Immature natural killer cell (primary cell): ENCODE results near the gene PIK3CA. TPM values are rescaled to one million over a fixed set of nuclear protein-coding genes. Genes with fewer than 3 reads are reported as not detected.
"Not testable (repeated sequence)": the region's sequence is repeated elsewhere in the genome, so short reads cannot be mapped to it uniquely, and the experiment has no call there.

Source experiments
- DNase-seq, 3 donors: peaks; one replicate each; pipeline ENCODE4 v3.0.0; 2022; ENCODE audit warnings: mixed read lengths in 1 of 3
- H3K27ac Mint-ChIP-seq, 6 donors: one replicate each; pipeline ENCODE4 v1.8.0; 2020; ENCODE audit warnings: mixed read lengths in 6 of 6, mild to moderate bottlenecking in 5 of 6, inconsistent platforms in 4 of 6, moderate library complexity in 3 of 6
- H3K27me3 Mint-ChIP-seq, 3 donors: one replicate each; pipeline ENCODE4 v1.8.0; 2020 to 2021; ENCODE audit warnings: low read depth in 3 of 3, mild to moderate bottlenecking in 3 of 3, mixed read lengths in 3 of 3, moderate library complexity in 3 of 3, inconsistent platforms in 1 of 3
- H3K36me3 Mint-ChIP-seq, 3 donors: one replicate each; pipeline ENCODE4 v1.8.0; 2020; ENCODE audit warnings: mixed read lengths in 3 of 3, inconsistent platforms in 2 of 3, mild to moderate bottlenecking in 2 of 3
- H3K4me1 Mint-ChIP-seq, 2 donors: one replicate each; pipeline ENCODE4 v1.8.0; 2020; ENCODE audit warnings: inconsistent platforms in 2 of 2, mild to moderate bottlenecking in 2 of 2, mixed read lengths in 2 of 2, moderate library complexity in 1 of 2
- H3K4me3 Mint-ChIP-seq, 5 donors: one replicate each; pipeline ENCODE4 v1.8.0; 2020; ENCODE audit warnings: mild to moderate bottlenecking in 5 of 5, mixed read lengths in 5 of 5, inconsistent platforms in 3 of 5, moderate library complexity in 3 of 5
- H3K9me3 Mint-ChIP-seq, 6 donors: one replicate each; pipeline ENCODE4 v1.8.0; 2020; ENCODE audit warnings: mild to moderate bottlenecking in 6 of 6, mixed read lengths in 6 of 6, inconsistent platforms in 4 of 6, moderate library complexity in 3 of 6
- polyA plus RNA-seq, 3 donors: library from polyadenylated mRNA; unstranded; fragments of 300-500 nt; fragmentation: Illumina TruSeq; gene quantifications; one replicate each; pipeline ENCODE4 v1.2.3, GENCODE V29; 2021

The PIK3CA gene
- 10 to 100 TPM; 10.4 to 20.8 (median 17.2) TPM for polyA plus RNA-seq

DNA sequence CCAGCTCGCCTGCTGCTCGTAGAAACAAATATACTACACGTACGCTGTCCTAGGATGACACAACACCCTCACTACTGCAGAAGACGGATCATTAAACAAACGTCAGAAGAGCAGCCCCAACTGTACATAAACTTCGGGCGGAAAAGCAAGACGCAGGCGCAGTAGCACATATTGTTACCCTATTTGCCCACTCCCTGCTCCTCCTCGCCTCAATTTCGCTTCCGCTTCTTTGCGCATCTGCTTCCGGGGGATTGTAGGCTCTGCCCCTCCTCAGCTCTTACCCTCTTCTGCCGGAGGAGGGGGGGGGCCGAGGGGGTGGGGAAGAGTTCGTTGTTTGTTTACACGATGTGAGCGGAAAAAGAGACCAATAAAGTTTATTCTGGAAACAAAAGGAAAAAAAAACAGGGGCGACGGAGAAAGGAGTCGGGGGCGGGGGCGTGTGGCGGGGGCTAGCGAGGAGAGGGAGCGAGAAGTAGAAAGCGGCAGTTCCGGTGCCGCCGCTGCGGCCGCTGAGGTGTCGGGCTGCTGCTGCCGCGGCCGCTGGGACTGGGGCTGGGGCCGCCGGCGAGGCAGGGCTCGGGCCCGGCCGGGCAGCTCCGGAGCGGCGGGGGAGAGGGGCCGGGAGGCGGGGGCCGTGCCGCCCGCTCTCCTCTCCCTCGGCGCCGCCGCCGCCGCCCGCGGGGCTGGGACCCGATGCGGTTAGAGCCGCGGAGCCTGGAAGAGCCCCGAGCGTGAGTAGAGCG is at the start of gene PIK3CA:
Gene PIK3CA, plus strand, starts transcription at position 485 of the 743 bp plus-strand sequence. CDS start 50,469 bp downstream, outside the sequence.
- Mint-ChIP-seq H3K36me3 (no peaks in the 10 kb centered on the region), H3K4me3 (peak within 1 kb of the TSS; percentile 92 to 98 (median 96)), H3K27ac (peak within 1 kb of the TSS in 5 of 6 donors; percentile 90 to 95 (median 92)), H3K27me3 (peaks cover 2 to 17% (median 7%) of the 10 kb centered on the region in 3 donors), H3K4me1 (peaks cover 32 to 38% of the 10 kb centered on the region in 2 donors), H3K9me3 (no peaks in the 10 kb centered on the region)
- peak; percentile 93 to 95 (median 95) for DNase-seq

DNA sequence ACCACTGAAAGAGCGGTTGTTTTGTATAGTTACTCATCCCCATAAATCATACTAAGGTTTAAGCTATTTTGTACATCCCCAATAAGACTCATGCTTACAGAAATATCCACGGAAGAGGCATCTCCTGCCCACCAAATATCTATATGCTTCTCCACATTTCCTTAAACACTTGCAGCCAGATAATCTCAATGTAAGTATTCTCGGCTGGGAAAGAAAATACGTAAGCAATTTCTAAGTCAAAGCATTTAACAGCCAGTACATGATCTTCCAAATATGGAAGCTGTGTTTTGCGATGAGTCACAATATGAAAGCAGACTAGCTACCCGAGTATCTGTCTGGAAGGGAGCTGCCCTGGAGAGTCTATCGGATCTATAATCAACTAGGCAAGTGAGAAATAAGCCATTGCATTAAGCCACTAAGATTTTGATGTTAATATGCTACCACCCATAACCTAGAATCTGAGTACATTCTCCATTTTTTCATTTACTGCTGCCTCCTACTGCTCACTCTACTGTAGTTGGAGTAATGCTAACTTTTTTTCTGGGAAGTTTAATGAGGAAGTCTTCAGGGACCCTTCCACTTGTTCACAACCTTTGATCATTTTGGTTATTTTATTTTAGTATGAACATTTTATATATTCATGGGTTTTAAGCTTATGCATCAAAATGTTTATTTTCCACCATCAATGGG is 49.6 kb upstream of the PIK3CA start:
- Mint-ChIP-seq H3K9me3 (no peaks in the 10 kb centered on the region), H3K4me1 (no peaks in the 10 kb centered on the region), H3K4me3 (no peak overlapping the region), H3K36me3 (no peaks in the 10 kb centered on the region), H3K27ac (no peak overlapping the region), H3K27me3 (peaks cover 0 to 3% (median 1%) of the 10 kb centered on the region in 3 donors)
- DNase-seq: no peak

DNA sequence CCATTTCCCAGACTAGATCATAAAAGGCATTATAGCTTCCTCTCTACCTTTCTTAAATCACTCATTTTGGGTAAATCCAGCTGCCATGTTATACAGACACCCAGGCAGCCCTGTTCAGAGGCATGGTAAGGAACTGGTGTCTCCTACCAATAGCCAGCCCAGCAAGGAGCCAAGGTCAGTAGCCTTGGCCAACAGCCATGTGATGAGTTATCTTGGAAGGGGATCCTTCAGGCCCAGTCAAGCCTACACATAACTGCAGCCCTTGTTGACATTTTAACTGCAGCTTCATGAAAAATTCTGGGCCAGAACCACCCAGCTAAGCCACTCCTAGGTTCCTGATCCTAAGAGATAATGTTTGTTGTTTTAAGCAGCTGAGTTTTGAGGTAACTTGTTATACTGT is 47.5 kb upstream of the PIK3CA start:
- Mint-ChIP-seq H3K27me3 (peaks cover 0 to 5% (median 1%) of the 10 kb centered on the region in 3 donors), H3K4me1 (no peaks in the 10 kb centered on the region), H3K27ac (no peak overlapping the region), H3K9me3 (no peaks in the 10 kb centered on the region), H3K36me3 (no peaks in the 10 kb centered on the region), H3K4me3 (no peak overlapping the region)
- no peak for DNase-seq

DNA sequence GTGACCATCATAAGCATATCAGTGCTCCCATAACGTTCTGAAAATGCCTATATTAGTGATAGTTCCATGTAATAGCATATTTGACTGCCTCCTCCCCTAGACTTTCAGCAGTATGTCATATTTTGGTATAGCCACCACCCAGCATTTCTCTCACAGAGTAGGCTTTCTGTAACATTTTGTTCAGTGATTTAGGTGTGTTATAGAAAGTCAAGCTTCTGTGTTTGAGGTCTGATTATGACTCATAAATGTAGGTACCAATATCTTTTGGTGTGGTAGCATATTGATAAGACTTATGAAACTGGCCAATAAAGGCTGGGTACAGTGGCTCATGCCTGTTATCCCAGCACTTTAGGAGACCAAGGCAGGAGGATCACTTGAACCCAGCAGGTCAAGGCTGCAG is 42.3 kb upstream of the PIK3CA start:
- H3K27ac Mint-ChIP-seq: no peak overlapping the region
- H3K36me3 Mint-ChIP-seq: no peaks in the 10 kb centered on the region
- H3K4me1 Mint-ChIP-seq: no peaks in the 10 kb centered on the region

DNA sequence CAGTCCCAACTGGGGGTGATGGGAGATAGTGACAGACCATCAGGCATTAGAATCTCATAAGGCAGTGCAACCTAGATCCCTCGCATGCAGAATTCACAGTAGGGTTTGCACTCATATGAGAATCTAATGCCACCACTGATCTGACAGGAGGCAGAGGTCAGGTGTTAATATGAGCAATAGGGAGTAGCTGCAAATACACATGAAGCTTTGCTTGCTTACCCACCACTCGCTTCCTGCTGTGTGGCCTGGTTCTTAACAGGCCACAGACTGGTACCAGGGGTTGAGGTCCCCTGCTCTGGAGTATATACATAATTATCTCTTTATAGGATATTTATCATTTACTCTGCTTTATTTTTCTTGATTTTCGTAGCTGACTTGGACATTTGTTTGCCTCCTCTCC is 40.5 kb upstream of the PIK3CA start:
- no peak for DNase-seq
- H3K9me3 Mint-ChIP-seq: no peaks in the 10 kb centered on the region
- no peaks in the 10 kb centered on the region for H3K4me1 Mint-ChIP-seq
- H3K4me3 Mint-ChIP-seq: no peak overlapping the region
- no peaks in the 10 kb centered on the region for H3K36me3 Mint-ChIP-seq
- no peak overlapping the region for H3K27ac Mint-ChIP-seq
- H3K27me3 Mint-ChIP-seq: peaks cover 4 to 9% (median 8%) of the 10 kb centered on the region in 3 donors

More for the DNA sequence above, 42.3 kb upstream of the PIK3CA start:
- Mint-ChIP-seq H3K9me3 (no peaks in the 10 kb centered on the region), H3K27me3 (peaks cover 3 to 8% (median 8%) of the 10 kb centered on the region in 3 donors), H3K4me3 (no peak overlapping the region)
- no peak for DNase-seq

DNA sequence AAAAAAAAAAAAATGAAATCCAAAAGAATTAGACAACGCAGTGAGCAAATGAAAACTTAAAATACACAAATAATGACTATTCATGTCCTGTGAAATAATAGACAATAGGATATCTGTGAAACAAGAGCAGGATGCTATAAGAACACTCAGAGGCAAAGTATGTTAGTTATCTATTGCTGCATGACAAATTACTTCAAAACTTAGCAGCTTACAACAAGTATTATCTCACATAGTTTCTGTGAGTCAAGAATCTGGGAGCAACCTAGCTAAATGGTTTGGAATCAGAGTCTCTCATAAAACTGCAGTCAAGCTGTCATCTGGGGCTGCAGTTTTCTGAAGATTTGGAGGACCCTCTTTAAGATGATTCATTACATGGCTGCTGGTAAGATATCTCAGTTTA is 40.1 kb upstream of the PIK3CA start:
- Mint-ChIP-seq H3K4me3 (no peak overlapping the region), H3K9me3 (no peaks in the 10 kb centered on the region), H3K27ac (no peak overlapping the region), H3K4me1 (no peaks in the 10 kb centered on the region), H3K27me3 (peaks cover 5 to 10% (median 8%) of the 10 kb centered on the region in 3 donors), H3K36me3 (no peaks in the 10 kb centered on the region)
- DNase-seq: no peak

DNA sequence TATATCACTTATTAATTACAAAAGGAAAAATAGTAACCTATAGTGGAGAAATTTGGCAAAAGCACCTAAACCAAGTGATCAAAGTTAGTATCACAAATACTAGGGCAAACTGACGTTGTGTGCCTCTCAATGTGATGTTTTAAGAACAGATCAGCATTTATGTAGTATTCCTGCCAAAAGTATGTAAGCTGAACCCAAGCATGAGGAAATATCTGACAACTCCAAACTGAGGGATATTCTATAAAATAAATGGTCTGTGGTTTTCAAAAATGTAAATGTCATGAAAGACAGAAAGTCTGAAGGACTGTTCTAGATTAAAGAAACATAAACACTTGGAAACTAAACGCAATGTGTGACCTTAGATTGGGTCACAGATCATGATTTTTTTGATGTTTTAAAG is 34.3 kb upstream of the PIK3CA start:
- no peaks in the 10 kb centered on the region for H3K4me1 Mint-ChIP-seq
- H3K27me3 Mint-ChIP-seq: peaks cover 4 to 7% (median 6%) of the 10 kb centered on the region in 3 donors

DNA sequence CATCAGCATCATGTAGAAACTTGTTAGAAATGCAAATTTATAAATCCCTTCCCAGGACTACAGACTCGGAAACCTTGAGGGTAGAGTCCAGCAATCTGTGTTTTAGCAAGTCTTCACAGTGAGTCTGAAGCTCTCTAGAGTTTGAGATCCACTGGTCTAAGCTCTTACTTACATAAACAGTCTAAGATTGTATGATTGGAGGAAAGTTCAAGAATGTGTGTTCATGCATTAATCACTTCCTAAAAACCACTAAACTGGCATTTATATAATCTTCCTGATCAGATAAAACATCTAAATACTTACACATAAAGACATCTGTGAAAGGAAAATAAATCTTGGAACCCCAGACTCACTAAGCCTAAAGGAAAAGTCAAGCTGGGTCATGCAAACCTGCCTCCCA is 32.7 kb upstream of the PIK3CA start:
- H3K9me3 Mint-ChIP-seq, H3K4me3 Mint-ChIP-seq, DNase-seq, H3K4me1 Mint-ChIP-seq, H3K27me3 Mint-ChIP-seq, H3K36me3 Mint-ChIP-seq, H3K27ac Mint-ChIP-seq: not testable (repeated sequence)

More for the DNA sequence above, 34.3 kb upstream of the PIK3CA start:
- H3K4me3 Mint-ChIP-seq: no peak overlapping the region
- DNase-seq: no peak
- H3K27ac Mint-ChIP-seq: no peak overlapping the region
- H3K9me3 Mint-ChIP-seq: no peaks in the 10 kb centered on the region
- no peaks in the 10 kb centered on the region for H3K36me3 Mint-ChIP-seq

DNA sequence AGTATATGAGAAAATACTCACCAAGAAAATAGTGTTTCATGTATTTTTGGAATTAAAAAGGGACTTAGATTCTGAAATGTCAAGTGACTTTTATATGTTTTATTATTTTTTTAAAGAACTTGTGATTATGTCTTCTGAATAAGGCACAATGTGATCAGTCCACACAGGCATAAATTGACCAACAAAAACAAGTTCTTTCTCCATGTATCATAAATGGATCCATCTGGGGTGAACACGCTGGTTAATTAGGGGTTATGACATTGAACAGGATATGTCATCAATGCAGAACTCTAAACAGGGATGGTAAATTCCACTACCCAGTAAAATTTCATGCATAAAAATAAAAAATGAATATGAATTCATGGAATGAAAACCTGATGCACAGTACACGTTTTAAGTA is 31.3 kb upstream of the PIK3CA start:
- Mint-ChIP-seq H3K9me3 (no peaks in the 10 kb centered on the region), H3K36me3 (no peaks in the 10 kb centered on the region), H3K27me3 (peaks cover 0 to 9% (median 3%) of the 10 kb centered on the region in 3 donors), H3K27ac (no peak overlapping the region), H3K4me1 (no peaks in the 10 kb centered on the region), H3K4me3 (no peak overlapping the region)
- DNase-seq: no peak

DNA sequence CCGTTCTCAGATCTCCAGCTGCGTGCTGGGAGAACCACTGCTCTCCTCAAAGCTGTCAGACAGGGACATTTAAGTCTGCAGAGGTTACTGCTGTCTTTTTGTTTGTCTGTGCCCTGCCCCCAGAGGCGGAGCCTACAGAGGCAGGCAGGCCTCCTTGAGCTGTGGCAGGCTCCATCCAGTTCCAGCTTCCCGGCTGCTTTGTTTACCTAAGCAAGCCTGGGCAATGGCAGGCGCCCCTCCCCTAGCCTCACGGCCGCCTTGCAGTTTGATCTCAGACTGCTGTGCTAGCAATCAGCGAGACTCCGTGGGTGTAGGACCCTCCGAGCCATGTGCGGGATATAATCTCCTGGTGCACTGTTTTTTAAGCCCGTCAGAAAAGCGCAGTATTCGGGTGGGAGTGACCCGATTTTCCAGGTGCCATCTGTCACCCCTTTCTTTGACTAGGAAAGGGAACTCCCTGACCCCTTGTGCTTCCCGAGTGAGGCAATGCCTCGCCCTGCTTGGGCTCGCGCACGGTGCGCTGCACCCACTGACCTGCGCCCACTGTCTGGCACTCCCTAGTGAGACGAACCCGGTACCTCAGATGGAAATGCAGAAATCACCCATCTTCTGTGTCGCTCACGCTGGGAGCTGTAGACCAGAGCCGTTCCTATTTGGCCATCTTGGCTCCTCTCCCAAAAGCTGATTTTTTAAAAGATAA is 15.8 kb upstream of the PIK3CA start:
- H3K9me3 Mint-ChIP-seq, H3K27ac Mint-ChIP-seq, H3K36me3 Mint-ChIP-seq, H3K4me1 Mint-ChIP-seq, DNase-seq, H3K4me3 Mint-ChIP-seq: not testable (repeated sequence)
- peaks cover 0 to 12% (median 3%) of the 10 kb centered on the region in 3 donors for H3K27me3 Mint-ChIP-seq

DNA sequence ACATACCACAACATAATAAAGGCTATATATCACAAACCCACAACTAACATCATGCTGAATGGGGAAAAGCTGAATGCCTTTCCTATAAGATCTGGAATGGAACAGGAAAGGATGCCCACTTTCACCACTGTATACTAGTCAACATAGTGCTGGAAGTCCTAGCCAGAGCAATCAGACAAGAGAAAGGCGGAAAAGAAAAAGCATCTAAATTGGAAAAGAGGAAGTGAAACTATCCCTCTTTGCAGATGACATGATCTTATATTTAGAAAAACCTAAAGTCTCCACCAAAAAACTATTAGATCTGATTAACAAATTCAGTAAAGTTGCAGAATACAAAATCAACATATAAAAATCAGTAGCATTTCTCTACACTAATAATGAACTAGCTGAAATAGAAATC is 14.6 kb upstream of the PIK3CA start:
- Mint-ChIP-seq H3K27ac (no peak overlapping the region), H3K36me3 (no peaks in the 10 kb centered on the region)

DNA sequence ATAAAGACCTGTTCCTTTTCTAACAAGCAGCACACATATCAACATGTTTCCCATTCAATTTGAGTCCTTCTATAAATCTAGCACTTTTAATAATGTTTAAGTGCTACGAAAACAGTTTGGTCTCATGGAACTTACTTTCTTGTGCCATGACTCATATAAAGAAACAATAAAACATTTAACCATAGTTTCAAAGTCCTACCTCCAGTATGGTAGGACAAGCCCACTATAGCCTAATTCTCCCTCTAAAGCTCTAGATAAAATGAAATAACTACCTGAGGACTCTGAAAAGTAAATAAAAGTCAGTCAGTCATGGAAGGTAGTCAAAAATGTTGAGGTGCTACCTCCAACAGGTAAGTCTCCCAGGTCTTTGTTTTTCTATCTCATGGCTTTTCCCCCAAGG is 12.0 kb upstream of the PIK3CA start:
- no peak overlapping the region for H3K27ac Mint-ChIP-seq
- no peak overlapping the region for H3K4me3 Mint-ChIP-seq
- no peaks in the 10 kb centered on the region for H3K36me3 Mint-ChIP-seq
- DNase-seq: no peak
- peaks cover 4 to 36% (median 13%) of the 10 kb centered on the region in 3 donors for H3K27me3 Mint-ChIP-seq
- no peaks in the 10 kb centered on the region for H3K4me1 Mint-ChIP-seq
- peaks cover 0 to 5% (median 0%) of the 10 kb centered on the region in 6 donors for H3K9me3 Mint-ChIP-seq

More for the DNA sequence above, 14.6 kb upstream of the PIK3CA start:
- Mint-ChIP-seq H3K4me1 (no peaks in the 10 kb centered on the region), H3K9me3 (peaks cover 0 to 5% (median 0%) of the 10 kb centered on the region in 6 donors), H3K4me3 (no peak overlapping the region), H3K27me3 (peaks cover 4 to 19% (median 9%) of the 10 kb centered on the region in 3 donors)
- no peak for DNase-seq

DNA sequence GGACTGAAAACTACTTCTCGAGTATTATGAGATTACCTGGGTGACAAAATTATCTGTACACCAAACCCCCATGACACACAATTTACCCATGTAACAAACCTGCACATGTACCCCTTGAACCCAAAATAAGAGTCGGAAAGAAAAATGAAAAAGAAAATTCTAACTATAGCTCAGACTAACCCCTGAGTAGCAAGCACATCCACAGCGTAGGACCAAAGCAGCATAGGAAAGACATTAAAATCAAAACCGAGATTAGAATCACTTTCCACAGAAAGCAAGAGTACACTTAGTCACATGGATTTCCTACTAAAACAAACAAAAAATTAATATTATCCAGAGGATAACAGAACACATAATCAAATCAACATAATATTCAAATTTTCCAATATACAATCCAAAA is 6.3 kb upstream of the PIK3CA start:
- peaks cover 2 to 35% (median 31%) of the 10 kb centered on the region in 3 donors for H3K27me3 Mint-ChIP-seq
- no peak overlapping the region for H3K27ac Mint-ChIP-seq
- H3K36me3 Mint-ChIP-seq: peaks cover 0 to 4% (median 0%) of the 10 kb centered on the region in 3 donors
- H3K4me3 Mint-ChIP-seq: no peak overlapping the region
- peaks cover 0 to 3% of the 10 kb centered on the region in 2 donors for H3K4me1 Mint-ChIP-seq
- peaks cover 0 to 2% (median 0%) of the 10 kb centered on the region in 6 donors for H3K9me3 Mint-ChIP-seq
- DNase-seq: no peak
